ENCODE data around the gene RRP1B. TPM values are rescaled to one million over a fixed set of nuclear protein-coding genes. Genes with fewer than 3 reads are reported as not detected.

Gene RRP1B
- total and polyA plus RNA-seq, 2 experiments from 2014 or later: 54.8 to 95.7 TPM

DNA sequence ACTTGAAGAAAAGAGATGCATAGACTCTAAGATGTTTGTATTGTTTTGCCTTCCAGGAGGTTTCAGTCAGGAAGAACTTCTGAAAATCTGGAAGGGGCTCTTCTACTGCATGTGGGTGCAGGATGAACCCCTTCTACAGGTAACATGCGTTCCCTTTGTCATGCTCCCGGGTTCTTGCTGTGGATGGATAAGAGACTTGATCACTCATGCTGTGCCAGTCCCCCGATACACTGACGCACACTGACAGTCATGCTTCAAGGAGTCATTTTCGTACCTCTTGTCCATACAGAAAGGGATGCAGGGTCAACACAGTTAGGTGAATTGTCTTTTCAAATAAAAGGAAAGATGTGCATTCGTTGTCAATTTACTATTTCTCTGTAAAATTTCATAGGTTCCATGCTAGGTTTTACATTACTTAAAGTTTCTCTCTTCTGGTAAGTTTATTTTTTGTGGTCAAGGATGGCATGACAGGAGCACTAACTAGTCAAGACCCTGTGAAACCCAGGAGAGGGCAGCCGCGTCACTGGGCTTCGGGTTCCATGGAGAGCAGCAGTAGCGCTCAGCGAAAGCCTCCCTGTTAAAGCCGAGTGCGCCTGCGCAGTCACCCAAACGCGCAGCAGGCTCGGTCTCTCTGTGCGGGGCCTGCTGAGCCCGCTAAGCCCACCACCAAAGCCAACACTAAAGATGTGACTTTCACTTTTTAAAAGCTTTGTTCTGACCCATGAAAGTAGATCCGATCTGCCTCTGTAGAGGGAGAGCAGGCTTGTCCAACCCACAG, 10.7 kb downstream of the RRP1B start (continued):
- TF ChIP-seq, protein P1, sequence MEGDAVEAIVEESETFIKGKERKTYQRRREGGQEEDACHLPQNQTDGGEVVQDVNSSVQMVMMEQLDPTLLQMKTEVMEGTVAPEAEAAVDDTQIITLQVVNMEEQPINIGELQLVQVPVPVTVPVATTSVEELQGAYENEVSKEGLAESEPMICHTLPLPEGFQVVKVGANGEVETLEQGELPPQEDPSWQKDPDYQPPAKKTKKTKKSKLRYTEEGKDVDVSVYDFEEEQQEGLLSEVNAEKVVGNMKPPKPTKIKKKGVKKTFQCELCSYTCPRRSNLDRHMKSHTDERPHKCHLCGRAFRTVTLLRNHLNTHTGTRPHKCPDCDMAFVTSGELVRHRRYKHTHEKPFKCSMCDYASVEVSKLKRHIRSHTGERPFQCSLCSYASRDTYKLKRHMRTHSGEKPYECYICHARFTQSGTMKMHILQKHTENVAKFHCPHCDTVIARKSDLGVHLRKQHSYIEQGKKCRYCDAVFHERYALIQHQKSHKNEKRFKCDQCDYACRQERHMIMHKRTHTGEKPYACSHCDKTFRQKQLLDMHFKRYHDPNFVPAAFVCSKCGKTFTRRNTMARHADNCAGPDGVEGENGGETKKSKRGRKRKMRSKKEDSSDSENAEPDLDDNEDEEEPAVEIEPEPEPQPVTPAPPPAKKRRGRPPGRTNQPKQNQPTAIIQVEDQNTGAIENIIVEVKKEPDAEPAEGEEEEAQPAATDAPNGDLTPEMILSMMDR (conservative IDR thresholded peaks at IDR 0.05; ENCODE audit: low read depth in 2 of 2): no peak
- TF ChIP-seq, protein P2, sequence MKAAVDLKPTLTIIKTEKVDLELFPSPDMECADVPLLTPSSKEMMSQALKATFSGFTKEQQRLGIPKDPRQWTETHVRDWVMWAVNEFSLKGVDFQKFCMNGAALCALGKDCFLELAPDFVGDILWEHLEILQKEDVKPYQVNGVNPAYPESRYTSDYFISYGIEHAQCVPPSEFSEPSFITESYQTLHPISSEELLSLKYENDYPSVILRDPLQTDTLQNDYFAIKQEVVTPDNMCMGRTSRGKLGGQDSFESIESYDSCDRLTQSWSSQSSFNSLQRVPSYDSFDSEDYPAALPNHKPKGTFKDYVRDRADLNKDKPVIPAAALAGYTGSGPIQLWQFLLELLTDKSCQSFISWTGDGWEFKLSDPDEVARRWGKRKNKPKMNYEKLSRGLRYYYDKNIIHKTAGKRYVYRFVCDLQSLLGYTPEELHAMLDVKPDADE (IDR thresholded peaks at IDR 0.05): no peak
- no peak for TF ChIP-seq ZNF114 (CRISPR knock-in tag; IDR thresholded peaks at IDR 0.05)

DNA sequence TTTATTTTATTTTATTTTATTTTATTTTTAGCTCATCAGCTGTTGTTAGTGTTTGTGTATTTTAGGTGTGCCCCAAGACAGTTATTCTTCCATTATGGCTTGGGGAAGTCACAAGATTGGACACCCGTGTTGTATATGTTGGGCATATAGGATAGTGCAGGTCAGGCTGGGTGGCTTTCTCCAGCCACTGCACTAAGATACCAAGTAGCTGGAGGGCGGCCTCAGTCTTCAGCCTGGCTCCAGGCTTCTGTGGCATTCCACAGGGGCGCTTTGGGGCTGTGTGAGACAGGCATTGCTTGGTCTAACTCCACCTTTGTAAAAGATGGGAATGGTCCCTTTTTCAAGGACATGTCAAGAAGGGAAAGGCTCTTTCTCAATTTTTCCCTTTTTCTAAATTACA, 16.5 kb downstream of the RRP1B start:
- H3K9me2 ChIP-seq (ENCODE audit: insufficient read depth): no peaks in the 10 kb centered on the region
- H3K36me3 Mint-ChIP-seq (ENCODE audit: low read depth): peaks cover 80% of the 10 kb centered on the region
- no peak for ATAC-seq
- no peak overlapping the region for H3K4me3 ChIP-seq
- no peak overlapping the region for H3K4me3 Mint-ChIP-seq
- peaks cover 12% of the 10 kb centered on the region for H3K4me1 Mint-ChIP-seq
- no peak overlapping the region for H3K27ac Mint-ChIP-seq
- H3K27me3 Mint-ChIP-seq (ENCODE audit: insufficient read depth, low read depth, poor library complexity): peaks cover 7% of the 10 kb centered on the region
- peaks cover 45% of the 10 kb centered on the region for H4K20me1 ChIP-seq (replicated peaks; ENCODE audit: insufficient read depth)
- no peak for DNase-seq (ENCODE audit: low spot score)
- peaks cover 49% of the 10 kb centered on the region for H3K36me3 ChIP-seq (ENCODE audit: insufficient read depth)
- no peak overlapping the region for H2AFZ ChIP-seq
- 0 out of 2 replicates have a peak, but pooled peaks cover 5% of the 10 kb centered on the region for H3K4me1 ChIP-seq (ENCODE audit: insufficient read depth)
- peaks cover 14% of the 10 kb centered on the region for H3F3A ChIP-seq (replicated peaks; ENCODE audit: low read depth)
- H3K9me3 Mint-ChIP-seq: no peaks in the 10 kb centered on the region
- no peaks in the 10 kb centered on the region for H3K27me3 ChIP-seq (ENCODE audit: insufficient read depth)
- H3K79me2 ChIP-seq (replicated peaks; ENCODE audit: insufficient read depth): peaks cover 81% of the 10 kb centered on the region
- no peak overlapping the region for H3K4me2 ChIP-seq
- no peak overlapping the region for H3K27ac ChIP-seq (ENCODE audit: low read depth)
- TF ChIP-seq JUNB (IDR thresholded peaks at IDR 0.05; ENCODE audit: unreplicated experiment) (no peak), POLR2AphosphoS5 (IDR thresholded peaks at IDR 0.05; ENCODE audit: low read depth) (no peak), CREB1 (CRISPR knock-in tag; IDR thresholded peaks at IDR 0.05; ENCODE audit: low read depth) (no peak), EZH2phosphoT487 (IDR thresholded peaks at IDR 0.05; ENCODE audit: unreplicated experiment) (no peak), NANOG (IDR thresholded peaks at IDR 0.05; ENCODE audit: borderline replicate concordance) (no peak), EZH2 (IDR thresholded peaks at IDR 0.05; ENCODE audit: low read depth, unreplicated experiment) (no peak), STAT1 (IDR thresholded peaks at IDR 0.05; ENCODE audit: unreplicated experiment) (no peak), ZNF331 (CRISPR knock-in tag; IDR thresholded peaks at IDR 0.05; ENCODE audit: low read depth) (no peak)
- TF ChIP-seq, protein P3, sequence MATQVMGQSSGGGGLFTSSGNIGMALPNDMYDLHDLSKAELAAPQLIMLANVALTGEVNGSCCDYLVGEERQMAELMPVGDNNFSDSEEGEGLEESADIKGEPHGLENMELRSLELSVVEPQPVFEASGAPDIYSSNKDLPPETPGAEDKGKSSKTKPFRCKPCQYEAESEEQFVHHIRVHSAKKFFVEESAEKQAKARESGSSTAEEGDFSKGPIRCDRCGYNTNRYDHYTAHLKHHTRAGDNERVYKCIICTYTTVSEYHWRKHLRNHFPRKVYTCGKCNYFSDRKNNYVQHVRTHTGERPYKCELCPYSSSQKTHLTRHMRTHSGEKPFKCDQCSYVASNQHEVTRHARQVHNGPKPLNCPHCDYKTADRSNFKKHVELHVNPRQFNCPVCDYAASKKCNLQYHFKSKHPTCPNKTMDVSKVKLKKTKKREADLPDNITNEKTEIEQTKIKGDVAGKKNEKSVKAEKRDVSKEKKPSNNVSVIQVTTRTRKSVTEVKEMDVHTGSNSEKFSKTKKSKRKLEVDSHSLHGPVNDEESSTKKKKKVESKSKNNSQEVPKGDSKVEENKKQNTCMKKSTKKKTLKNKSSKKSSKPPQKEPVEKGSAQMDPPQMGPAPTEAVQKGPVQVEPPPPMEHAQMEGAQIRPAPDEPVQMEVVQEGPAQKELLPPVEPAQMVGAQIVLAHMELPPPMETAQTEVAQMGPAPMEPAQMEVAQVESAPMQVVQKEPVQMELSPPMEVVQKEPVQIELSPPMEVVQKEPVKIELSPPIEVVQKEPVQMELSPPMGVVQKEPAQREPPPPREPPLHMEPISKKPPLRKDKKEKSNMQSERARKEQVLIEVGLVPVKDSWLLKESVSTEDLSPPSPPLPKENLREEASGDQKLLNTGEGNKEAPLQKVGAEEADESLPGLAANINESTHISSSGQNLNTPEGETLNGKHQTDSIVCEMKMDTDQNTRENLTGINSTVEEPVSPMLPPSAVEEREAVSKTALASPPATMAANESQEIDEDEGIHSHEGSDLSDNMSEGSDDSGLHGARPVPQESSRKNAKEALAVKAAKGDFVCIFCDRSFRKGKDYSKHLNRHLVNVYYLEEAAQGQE (IDR thresholded peaks at IDR 0.05; ENCODE audit: unreplicated experiment): no peak
- TF ChIP-seq, protein P2 (IDR thresholded peaks at IDR 0.05): no peak
- TF ChIP-seq, protein P1 (conservative IDR thresholded peaks at IDR 0.05; ENCODE audit: low read depth in 2 of 2): no peak

Measured in GM23338 (cell line).